Subcutaneous abdominal adipose tissue (tissue), 5 donors: ENCODE results near the gene CDH12.
"Not testable (repeated sequence)": the region's sequence is repeated elsewhere in the genome, so short reads cannot be mapped to it uniquely, and the experiment has no call there.

Source experiments
- H3K27ac ChIP-seq: one replicate; pipeline ENCODE4 v1.7.0; 2013; ENCODE audit warnings: low read depth, mild to moderate bottlenecking, inconsistent platforms, low read length, moderate library complexity
- H3K27me3 ChIP-seq, 5 donors: one replicate each; pipeline ENCODE4 v1.7.0; 2013; ENCODE audit warnings: low read length in 5 of 5, inconsistent platforms in 1 of 5; ENCODE audit not compliant: control insufficient read depth in 5 of 5, insufficient read depth in 4 of 5
- H3K36me3 ChIP-seq, 5 donors: one replicate each; pipeline ENCODE4 v1.7.0; 2013; ENCODE audit warnings: low read length in 5 of 5; ENCODE audit not compliant: control insufficient read depth in 5 of 5, insufficient read depth in 5 of 5
- H3K4me1 ChIP-seq, 5 donors: one replicate each; pipeline ENCODE4 v1.7.0; 2013; ENCODE audit warnings: low read length in 5 of 5, mild to moderate bottlenecking in 3 of 5, moderate library complexity in 1 of 5; ENCODE audit not compliant: control insufficient read depth in 5 of 5, insufficient read depth in 5 of 5
- H3K4me3 ChIP-seq, 5 donors: one replicate each; pipeline ENCODE4 v1.7.0; 2013; ENCODE audit warnings: low read length in 5 of 5, low read depth in 1 of 5
- H3K9ac ChIP-seq, 5 donors: one replicate each; pipeline ENCODE4 v1.7.0; 2013; ENCODE audit warnings: low read length in 5 of 5, mild to moderate bottlenecking in 4 of 5, moderate library complexity in 3 of 5
- H3K9me3 ChIP-seq, 5 donors: one replicate each; pipeline ENCODE4 v1.7.0; 2013; ENCODE audit warnings: low read length in 5 of 5; ENCODE audit not compliant: control insufficient read depth in 5 of 5
- donor health status: healthy.
- donor health status: healthy.
- donor health status: healthy.
- donor health status: healthy.
- donor health status: healthy.

The CDH12 gene

DNA sequence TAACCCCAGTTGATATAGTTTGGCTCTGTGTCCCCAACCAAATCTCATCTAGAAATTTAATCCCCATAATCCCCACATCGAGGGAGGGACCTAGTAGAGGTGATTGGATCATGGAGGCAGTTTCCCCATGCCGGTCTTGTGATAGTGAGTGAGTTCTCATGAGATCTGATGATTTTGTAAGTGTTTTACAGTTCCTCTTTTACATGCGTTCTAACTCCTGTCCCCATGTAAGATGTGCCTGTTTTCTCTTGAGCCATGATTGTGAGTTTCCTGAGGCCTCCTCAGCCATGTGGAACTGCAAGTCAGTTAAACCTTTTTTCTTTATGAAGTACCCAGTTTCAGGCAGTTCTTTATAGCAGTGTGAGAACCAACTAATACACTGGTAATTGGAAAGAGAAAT lies 73.6 kb downstream of the CDH12 start:
- Histone ChIP-seq H3K27ac (no peak overlapping the region), H3K4me1 (no peaks in the 10 kb centered on the region), H3K4me3 (no peak overlapping the region), H3K9me3 (no peaks in the 10 kb centered on the region), H3K27me3 (no peaks in the 10 kb centered on the region), H3K9ac (no peak overlapping the region), H3K36me3 (no peaks in the 10 kb centered on the region)

DNA sequence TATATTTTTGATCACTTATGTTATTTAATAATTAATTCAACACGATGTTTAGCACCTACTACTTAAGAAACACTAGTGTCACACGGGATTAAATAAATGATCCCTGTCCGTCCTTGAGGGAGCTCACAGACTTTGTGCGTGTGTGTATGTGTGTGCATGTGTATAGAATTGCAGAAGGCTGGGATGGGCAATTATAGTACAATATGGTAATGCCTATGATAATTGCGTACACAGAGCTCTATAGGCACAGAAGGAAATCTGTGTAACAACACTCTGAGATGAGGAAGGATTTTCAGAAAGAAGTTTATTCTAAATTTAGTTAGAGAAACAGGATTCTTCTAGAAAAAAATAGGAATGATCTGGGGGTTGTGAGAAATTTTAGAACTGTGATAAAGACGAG lies 76.9 kb downstream of the CDH12 start:
- Histone ChIP-seq H3K9ac (no peak overlapping the region), H3K4me3 (no peak overlapping the region), H3K27ac (no peak overlapping the region), H3K36me3 (no peaks in the 10 kb centered on the region), H3K4me1 (no peaks in the 10 kb centered on the region), H3K27me3 (no peaks in the 10 kb centered on the region), H3K9me3 (no peaks in the 10 kb centered on the region)

DNA sequence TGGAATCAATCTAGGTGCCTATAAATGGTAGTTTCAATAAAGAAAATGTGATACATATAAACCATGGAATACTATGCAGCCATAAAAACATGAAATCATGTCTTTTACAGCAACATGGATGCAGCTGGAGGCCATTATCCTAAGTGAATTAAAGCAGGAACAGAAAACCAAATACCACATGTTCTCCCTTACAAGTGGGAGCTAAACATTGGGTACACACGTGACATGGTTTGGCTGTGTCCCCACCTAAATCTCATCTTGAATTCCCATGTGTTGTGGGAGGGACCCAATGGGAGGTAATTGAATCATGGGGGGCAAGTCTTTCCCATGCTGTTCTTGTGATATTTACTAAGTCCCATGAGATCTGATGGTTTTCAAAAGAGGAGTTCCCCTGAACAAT lies 78.9 kb downstream of the CDH12 start:
- not testable (repeated sequence) for H3K9ac ChIP-seq, H3K27ac ChIP-seq, H3K27me3 ChIP-seq, H3K36me3 ChIP-seq, H3K9me3 ChIP-seq, H3K4me1 ChIP-seq, H3K4me3 ChIP-seq

DNA sequence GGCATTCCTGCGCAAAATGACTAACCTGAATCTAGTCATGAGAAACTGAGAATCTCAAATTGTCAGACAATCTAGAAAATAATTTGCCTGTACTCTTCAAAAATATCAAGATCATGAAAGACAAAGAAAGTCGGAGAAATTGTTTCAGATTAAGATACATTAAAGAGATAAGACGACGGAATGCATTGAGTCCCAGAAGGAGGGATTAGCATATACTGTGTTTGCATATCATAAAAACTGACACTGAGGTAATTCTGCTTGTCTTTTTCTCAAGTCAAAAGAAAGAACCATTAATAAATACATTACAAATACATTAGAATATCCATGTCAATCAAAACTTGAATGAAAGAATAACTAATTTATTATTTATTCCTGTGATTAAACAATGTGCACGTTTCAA lies 88.4 kb downstream of the CDH12 start:
- no peaks in the 10 kb centered on the region for H3K27me3 ChIP-seq
- no peak overlapping the region for H3K27ac ChIP-seq
- H3K9ac ChIP-seq = no peak overlapping the region
- no peaks in the 10 kb centered on the region for H3K36me3 ChIP-seq
- no peaks in the 10 kb centered on the region for H3K4me1 ChIP-seq
- no peak overlapping the region for H3K4me3 ChIP-seq
- no peaks in the 10 kb centered on the region for H3K9me3 ChIP-seq

DNA sequence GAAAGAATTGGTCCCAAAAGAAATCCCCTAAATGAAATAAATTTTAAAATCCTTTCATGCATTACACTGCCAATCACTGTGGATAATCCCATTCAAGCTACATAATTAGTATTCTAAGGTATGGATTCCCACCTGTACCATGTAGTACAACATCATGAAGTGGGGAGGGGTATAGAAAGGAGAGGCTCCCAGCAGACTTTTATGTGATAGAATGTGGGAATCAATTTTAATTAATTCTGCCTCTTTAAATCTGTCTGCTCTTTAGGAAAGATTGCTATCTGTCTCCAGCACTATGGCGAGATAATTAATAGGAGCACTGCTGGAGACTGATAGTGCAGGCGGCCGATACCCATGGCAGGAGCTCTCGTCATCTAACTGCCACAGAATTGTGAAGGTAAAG lies 95.4 kb downstream of the CDH12 start:
- Histone ChIP-seq H3K9ac (no peak overlapping the region), H3K4me1 (no peaks in the 10 kb centered on the region), H3K27me3 (no peaks in the 10 kb centered on the region), H3K27ac (no peak overlapping the region), H3K9me3 (no peaks in the 10 kb centered on the region), H3K4me3 (no peak overlapping the region), H3K36me3 (no peaks in the 10 kb centered on the region)

DNA sequence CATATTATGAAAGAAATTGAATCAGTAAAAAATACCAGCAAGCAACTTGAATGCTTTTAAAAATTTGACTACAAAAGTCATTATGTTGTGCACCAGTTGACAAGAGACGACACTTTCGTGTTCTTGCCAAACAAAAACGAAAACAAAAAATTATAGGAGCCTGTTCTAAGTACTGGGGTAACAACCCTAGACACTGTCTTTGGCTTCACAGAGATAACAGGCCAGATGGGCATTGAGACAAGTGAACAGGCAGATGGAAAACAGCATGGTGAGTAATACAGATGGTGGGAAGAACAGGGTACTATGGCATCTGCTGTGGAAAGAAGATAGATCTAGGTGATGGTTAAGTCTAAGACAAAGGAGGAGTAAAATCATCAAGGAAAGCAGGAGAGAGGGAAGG lies 99.0 kb downstream of the CDH12 start:
- Histone ChIP-seq H3K4me3 (no peak overlapping the region), H3K9ac (no peak overlapping the region), H3K4me1 (no peaks in the 10 kb centered on the region), H3K36me3 (no peaks in the 10 kb centered on the region), H3K9me3 (no peaks in the 10 kb centered on the region), H3K27ac (no peak overlapping the region), H3K27me3 (no peaks in the 10 kb centered on the region)

DNA sequence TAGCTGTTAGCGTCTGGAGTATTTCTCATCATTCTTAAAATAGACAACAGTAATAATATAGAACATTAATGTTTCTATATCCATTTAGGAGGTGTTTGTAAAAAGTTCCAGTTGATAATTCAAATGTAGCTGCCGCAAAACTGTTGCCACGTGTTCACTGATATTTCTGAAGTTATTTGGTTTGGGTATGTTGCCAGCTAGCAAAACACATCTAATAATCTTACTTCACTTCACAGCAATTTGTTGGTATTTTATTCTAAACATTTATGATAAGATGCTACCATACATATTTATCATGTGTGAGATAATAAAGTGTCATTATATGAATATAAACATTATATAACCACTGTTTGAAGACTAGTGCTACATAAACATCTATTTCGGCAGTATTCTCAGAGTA lies 101.6 kb downstream of the CDH12 start:
- no peaks in the 10 kb centered on the region for H3K36me3 ChIP-seq
- H3K4me1 ChIP-seq = no peaks in the 10 kb centered on the region
- H3K9me3 ChIP-seq = no peaks in the 10 kb centered on the region
- no peak overlapping the region for H3K9ac ChIP-seq
- H3K4me3 ChIP-seq = no peak overlapping the region
- H3K27me3 ChIP-seq = no peaks in the 10 kb centered on the region
- no peak overlapping the region for H3K27ac ChIP-seq

DNA sequence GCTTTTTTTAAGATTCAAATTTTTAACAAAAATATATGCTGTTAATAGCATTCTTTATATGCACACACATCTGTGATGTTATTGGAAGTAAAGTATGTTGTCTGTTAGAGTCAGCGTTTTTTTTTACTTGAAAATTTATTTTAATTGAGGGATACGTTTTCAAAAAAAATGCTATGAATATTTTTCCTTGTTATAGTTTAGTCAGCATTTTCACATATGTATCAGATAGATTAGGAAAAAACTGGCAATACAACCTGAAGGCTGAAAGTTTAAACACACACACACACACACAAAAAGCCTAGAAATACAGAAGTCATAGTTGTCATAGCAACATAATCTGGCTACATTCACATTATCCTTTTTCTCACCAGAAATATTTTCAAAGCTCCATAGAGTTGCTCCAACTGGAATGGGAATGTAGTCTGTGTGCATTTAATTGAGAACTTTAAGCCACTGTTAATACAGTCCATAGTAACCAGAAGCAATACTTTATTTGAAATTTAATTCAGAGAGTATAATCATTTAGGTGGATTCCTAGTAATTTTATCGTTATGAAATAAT lies 116.6 kb downstream of the CDH12 start:
- H3K27ac ChIP-seq = no peak overlapping the region
- H3K9me3 ChIP-seq = no peaks in the 10 kb centered on the region
- no peak overlapping the region for H3K9ac ChIP-seq
- H3K4me3 ChIP-seq = no peak overlapping the region
- H3K4me1 ChIP-seq = no peaks in the 10 kb centered on the region
- no peaks in the 10 kb centered on the region for H3K27me3 ChIP-seq
- no peaks in the 10 kb centered on the region for H3K36me3 ChIP-seq

DNA sequence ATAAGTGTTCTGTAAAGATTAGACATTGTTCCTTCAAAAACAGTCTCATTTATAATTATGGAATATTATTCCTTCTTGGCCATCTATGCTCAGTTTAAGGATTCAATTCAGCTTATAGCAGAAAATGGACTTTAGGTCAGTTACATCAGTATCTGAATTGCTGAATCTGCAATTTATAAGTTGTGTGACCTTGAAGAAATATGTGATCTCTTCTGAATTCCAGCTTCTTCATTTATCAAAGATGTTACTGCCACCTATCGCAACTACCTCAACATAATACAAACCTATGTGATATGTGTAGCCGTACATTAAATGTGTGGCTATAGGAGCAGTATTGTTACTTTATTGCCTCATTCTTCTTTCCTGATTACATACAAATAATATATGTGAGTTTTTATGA lies 118.2 kb downstream of the CDH12 start:
- no peak overlapping the region for H3K9ac ChIP-seq
- no peaks in the 10 kb centered on the region for H3K27me3 ChIP-seq
- H3K9me3 ChIP-seq = no peaks in the 10 kb centered on the region
- H3K4me1 ChIP-seq = no peaks in the 10 kb centered on the region
- no peaks in the 10 kb centered on the region for H3K36me3 ChIP-seq
- H3K27ac ChIP-seq = no peak overlapping the region
- H3K4me3 ChIP-seq = no peak overlapping the region

DNA sequence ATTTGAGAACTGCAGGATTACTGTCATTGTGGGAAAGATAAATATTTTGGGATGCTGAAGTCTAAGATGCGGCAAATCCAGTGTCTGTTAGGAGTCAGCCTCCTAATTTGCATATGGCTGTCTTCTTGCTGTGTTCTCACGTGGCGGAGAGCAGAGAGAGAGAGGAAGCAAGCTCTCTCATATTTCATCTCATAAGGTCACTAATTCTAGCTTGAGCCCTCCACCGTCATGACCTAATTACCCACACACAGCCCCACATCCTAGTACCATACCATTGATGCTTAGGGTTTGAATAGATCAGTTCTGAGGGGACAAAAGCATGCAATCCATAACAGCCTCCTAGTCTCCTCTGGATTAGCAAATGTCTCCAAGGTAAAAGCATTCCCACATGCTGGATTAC lies 124.5 kb downstream of the CDH12 start:
- Histone ChIP-seq H3K4me1 (no peaks in the 10 kb centered on the region), H3K27me3 (no peaks in the 10 kb centered on the region), H3K4me3 (no peak overlapping the region), H3K9me3 (peaks cover 0 to 9% (median 0%) of the 10 kb centered on the region in 5 donors), H3K27ac (no peak overlapping the region), H3K36me3 (no peaks in the 10 kb centered on the region), H3K9ac (no peak overlapping the region)

DNA sequence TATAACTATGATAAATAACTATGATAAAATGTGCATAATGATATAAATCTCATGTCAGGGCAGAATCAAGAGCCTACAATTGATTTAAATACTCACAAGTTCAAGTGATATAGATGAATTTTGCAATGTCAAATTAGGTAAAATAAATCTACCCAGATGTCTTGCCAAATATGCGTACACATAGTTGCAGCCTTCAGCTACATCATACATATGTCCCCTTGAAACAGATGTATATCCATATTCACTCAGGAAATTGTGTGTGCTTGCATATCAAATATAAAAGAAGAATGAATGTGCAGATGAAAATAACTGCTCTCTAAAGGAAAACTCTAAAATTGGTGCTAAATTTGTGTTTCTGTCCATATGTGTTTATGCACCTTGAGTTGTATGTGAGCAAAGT lies 130.7 kb downstream of the CDH12 start:
- H3K36me3 ChIP-seq = no peaks in the 10 kb centered on the region
- H3K27me3 ChIP-seq = no peaks in the 10 kb centered on the region
- H3K9me3 ChIP-seq = peaks cover 0 to 18% (median 7%) of the 10 kb centered on the region in 5 donors
- no peaks in the 10 kb centered on the region for H3K4me1 ChIP-seq
- H3K27ac ChIP-seq = no peak overlapping the region
- no peak overlapping the region for H3K4me3 ChIP-seq
- no peak overlapping the region for H3K9ac ChIP-seq
